Hippocampal formation (tissue), 2 donors: ENCODE results near the gene TIGD4.

Source experiments
- DNase-seq, 2 donors: peaks; one replicate each; lab custom pipeline; 2025; lab: John Stamatoyannopoulos, UW

Gene TIGD4

GRCh38 chr4:152719801-152720556, 59.6 kb downstream of the TIGD4 start:
- no peak for DNase-seq
